Esophagus squamous epithelium (tissue), 5 donors: ENCODE measurements around the gene EIPR1. TPM values are rescaled to one million over a fixed set of nuclear protein-coding genes. Genes with fewer than 3 reads are reported as not detected.
A peak's percentile ranks its signal among the peaks of the same experiment; 100 is the strongest.

ENCODE experiments used
- DNase-seq: peaks from one replicate; lab custom pipeline; 2025; lab: John Stamatoyannopoulos, UW
- H3K27ac ChIP-seq, 4 donors: fragments of 200-600 bp; sonication (generic); one replicate each; pipeline ENCODE4 v1.5.1; 2016 to 2019; ENCODE audit warnings: mild to moderate bottlenecking in 1 of 4
- H3K27me3 ChIP-seq, 4 donors: fragments of 200-600 bp; sonication (generic); 1 replicate in 3 of 4; 2 replicates in 1 of 4; pipeline versions ENCODE4 v1.5.1 to v1.6.0; 2017 to 2021; ENCODE audit warnings: antibody characterized with exemption in 1 of 4
- H3K36me3 ChIP-seq, 3 donors: fragments of 200-600 bp; sonication (generic); one replicate each; pipeline ENCODE4 v1.5.1; 2016 to 2019
- H3K4me1 ChIP-seq, 3 donors: fragments of 200-600 bp; sonication (generic); one replicate each; pipeline ENCODE4 v1.5.1; 2017 to 2019
- H3K4me3 ChIP-seq, 4 donors: fragments of 200-600 bp; sonication (generic); 1 replicate in 3 of 4; 2 replicates in 1 of 4; pipeline ENCODE4 v1.5.1; 2016 to 2019; ENCODE audit warnings: mild to moderate bottlenecking in 2 of 4, moderate library complexity in 1 of 4
- H3K9me3 ChIP-seq, 3 donors: fragments of 200-600 bp; sonication (generic); one replicate each; pipeline ENCODE4 v1.5.1; 2016 to 2019
- CTCF ChIP-seq, 6 experiments: fragments of 450-650 bp in 4 of 6; fragments of 200-600 bp in 2 of 6; sonication (generic) in 2 of 6; IDR thresholded peaks; one replicate each; pipeline ENCODE4 v1.5.1; 2016 to 2019; ENCODE audit warnings: antibody characterized with exemption in 6 of 6, mild to moderate bottlenecking in 4 of 6, moderate library complexity in 4 of 6
- POLR2A ChIP-seq, 4 donors: fragments of 450-650 bp; IDR thresholded peaks; one replicate each; pipeline ENCODE4 v1.6.1; 2017; ENCODE audit warnings: antibody characterized with exemption in 4 of 4, mild to moderate bottlenecking in 4 of 4, moderate library complexity in 3 of 4
- WGBS, 2 donors: methylation state at CpG; one replicate each; pipeline ENCODE4 v1.1.5; 2018; 5-methylcytosine and 5-hydroxymethylcytosine counted together
- intact Hi-C: fragments of 100-400 bp; cut with DNase I; formaldehyde crosslinking; loops from one replicate; pipeline ENCODE4 v1.15.0; 2022
- total RNA-seq, 4 donors: library from RNA; depleted of rRNA; stranded (reverse); fragments of >200 nt; gene quantifications; one replicate each; pipeline ENCODE4 v1.1.0, GENCODE V29; 2016
- donor health status: DM: yes; HTN: yes; CAD: no.

EIPR1 gene
- total RNA-seq, 4 donors from 2014 or later: 27.3 to 50.6 (median 31.9) TPM

GRCh38 chr2:3159782-3160545 lies 217.7 kb downstream of the EIPR1 start:
- 78 to 81% methylated on average over 19 to 22 of the region's 23 CpGs for WGBS, 2 donors
- Histone ChIP-seq H3K36me3 (no peaks in the 10 kb centered on the region), H3K4me1 (peaks cover 0 to 7% (median 0%) of the 10 kb centered on the region in 3 donors), H3K27ac (no peak overlapping the region), H3K4me3 (no peak overlapping the region), H3K27me3 (no peaks in the 10 kb centered on the region), H3K9me3 (peaks cover 0 to 18% (median 0%) of the 10 kb centered on the region in 3 donors)
- TF ChIP-seq POLR2A (IDR thresholded peaks at IDR 0.05): no peak
- TF ChIP-seq CTCF (IDR thresholded peaks at IDR 0.05): no peak
- no peak for DNase-seq
- intact Hi-C loops: no loop called here

GRCh38 chr2:3154700-3155099 lies 222.9 kb downstream of the EIPR1 start:
- no peak overlapping the region for H3K4me3 ChIP-seq
- no peaks in the 10 kb centered on the region for H3K27me3 ChIP-seq
- intact Hi-C loops: no loop called here
- H3K27ac ChIP-seq: peak overlapping the region in 1 of 4 donors; percentile 9
- DNase-seq: no peak
- WGBS, 2 donors: 41 to 48% methylated on average over 7 to 9 of the region's 9 CpGs
- TF ChIP-seq CTCF (IDR thresholded peaks at IDR 0.05) (no peak), POLR2A (IDR thresholded peaks at IDR 0.05) (no peak)
- no peaks in the 10 kb centered on the region for H3K36me3 ChIP-seq
- no peaks in the 10 kb centered on the region for H3K9me3 ChIP-seq
- H3K4me1 ChIP-seq: peaks cover 0 to 15% (median 0%) of the 10 kb centered on the region in 3 donors

GRCh38 chr2:3154146-3154545 lies 223.5 kb downstream of the EIPR1 start:
- Histone ChIP-seq H3K4me1 (peaks cover 0 to 15% (median 0%) of the 10 kb centered on the region in 3 donors), H3K27ac (no peak overlapping the region), H3K9me3 (no peaks in the 10 kb centered on the region), H3K27me3 (no peaks in the 10 kb centered on the region), H3K36me3 (no peaks in the 10 kb centered on the region), H3K4me3 (no peak overlapping the region)
- WGBS, 2 donors: 64 to 75% methylated on average over 7 of the region's 7 CpGs
- intact Hi-C loops: no loop called here
- DNase-seq: no peak
- TF ChIP-seq CTCF (IDR thresholded peaks at IDR 0.05) (no peak), POLR2A (IDR thresholded peaks at IDR 0.05) (no peak)

- no peak overlapping the region for H3K4me3 ChIP-seq
- TF ChIP-seq CTCF (IDR thresholded peaks at IDR 0.05) (no peak), POLR2A (IDR thresholded peaks at IDR 0.05) (no peak)
- no peaks in the 10 kb centered on the region for H3K9me3 ChIP-seq
- DNase-seq: no peak
- no peaks in the 10 kb centered on the region for H3K27me3 ChIP-seq
- intact Hi-C loops: no loop called here
- H3K4me1 ChIP-seq: peaks cover 0 to 15% (median 0%) of the 10 kb centered on the region in 3 donors
- no peak overlapping the region for H3K27ac ChIP-seq
- no peaks in the 10 kb centered on the region for H3K36me3 ChIP-seq
- 80 to 85% methylated on average over 1 to 6 of the region's 6 CpGs for WGBS, 2 donors
Measured at GRCh38 chr2:3151153-3151918, 226.3 kb downstream of the EIPR1 start.
